Measurements from ENCODE around the gene COL18A1.

COL18A1 gene

GRCh38 chr21:45449658-45450422 lies 44.9 kb downstream of the COL18A1 start:
- Histone ChIP-seq H4K20me1 (ENCODE audit: insufficient read depth, low read length) (no peaks in the 10 kb centered on the region), H3K27me3 (ENCODE audit: low read depth, low read length) (no peaks in the 10 kb centered on the region), H3K4me3 (ENCODE audit: low read length) (no peak overlapping the region), H3K4me1 (ENCODE audit: low read length) (no peaks in the 10 kb centered on the region), H3K36me3 (replicated peaks; ENCODE audit: low read depth, low read length) (no peaks in the 10 kb centered on the region), H3K79me2 (ENCODE audit: low read length) (no peaks in the 10 kb centered on the region), H3K9me3 (ENCODE audit: insufficient read depth, low read length) (no peaks in the 10 kb centered on the region), H3K27ac (ENCODE audit: low read length) (no peak overlapping the region), H3K9ac (ENCODE audit: low read length) (no peak overlapping the region), H3K4me2 (ENCODE audit: low read length) (no peak overlapping the region), H2AFZ (ENCODE audit: low read depth, low read length) (no peak overlapping the region)
- no peak for TF ChIP-seq CTCF (IDR thresholded peaks at IDR 0.05; ENCODE audit: low read depth, low read length)

GRCh38 chr21:45450423-45451090 lies 45.6 kb downstream of the COL18A1 start:
- no peaks in the 10 kb centered on the region for H4K20me1 ChIP-seq (ENCODE audit: insufficient read depth, low read length)
- H3K36me3 ChIP-seq (replicated peaks; ENCODE audit: low read depth, low read length): no peaks in the 10 kb centered on the region
- H3K9ac ChIP-seq (ENCODE audit: low read length): no peak overlapping the region
- H3K27ac ChIP-seq (ENCODE audit: low read length): no peak overlapping the region
- H3K27me3 ChIP-seq (ENCODE audit: low read depth, low read length): no peaks in the 10 kb centered on the region
- no peak overlapping the region for H3K4me3 ChIP-seq (ENCODE audit: low read length)
- no peak overlapping the region for H2AFZ ChIP-seq (ENCODE audit: low read depth, low read length)
- no peaks in the 10 kb centered on the region for H3K79me2 ChIP-seq (ENCODE audit: low read length)
- no peaks in the 10 kb centered on the region for H3K4me1 ChIP-seq (ENCODE audit: low read length)
- no peak overlapping the region for H3K4me2 ChIP-seq (ENCODE audit: low read length)
- TF ChIP-seq EZH2phosphoT487 (IDR thresholded peaks at IDR 0.05; ENCODE audit: low read depth): no peak
- no peak for TF ChIP-seq CTCF (IDR thresholded peaks at IDR 0.05; ENCODE audit: low read depth, low read length)
- no peaks in the 10 kb centered on the region for H3K9me3 ChIP-seq (ENCODE audit: insufficient read depth, low read length)

- Histone ChIP-seq H3K79me2 (ENCODE audit: low read length) (no peaks in the 10 kb centered on the region), H4K20me1 (ENCODE audit: insufficient read depth, low read length) (no peaks in the 10 kb centered on the region), H3K27me3 (ENCODE audit: low read depth, low read length) (no peaks in the 10 kb centered on the region)
Measured at GRCh38 chr21:45451091-45451740, 46.3 kb downstream of the COL18A1 start.

More at GRCh38 chr21:45451091-45451740, 46.3 kb downstream of the COL18A1 start:
- Histone ChIP-seq H3K36me3 (replicated peaks; ENCODE audit: low read depth, low read length) (no peaks in the 10 kb centered on the region), H3K9me3 (ENCODE audit: insufficient read depth, low read length) (no peaks in the 10 kb centered on the region), H3K4me3 (ENCODE audit: low read length) (no peak overlapping the region), H3K4me1 (ENCODE audit: low read length) (no peaks in the 10 kb centered on the region), H3K9ac (ENCODE audit: low read length) (no peak overlapping the region), H3K27ac (ENCODE audit: low read length) (no peak overlapping the region), H2AFZ (ENCODE audit: low read depth, low read length) (no peak overlapping the region), H3K4me2 (ENCODE audit: low read length) (no peak overlapping the region)
- TF ChIP-seq CTCF (IDR thresholded peaks at IDR 0.05; ENCODE audit: low read depth, low read length): no peak
- no peak for TF ChIP-seq EZH2phosphoT487 (IDR thresholded peaks at IDR 0.05; ENCODE audit: low read depth)

Measured in OCI-LY3 (cell line).